Activated gamma-delta T cell (primary cell): ENCODE results near the gene IFNA21.
"Not testable (repeated sequence)": the region's sequence is repeated elsewhere in the genome, so short reads cannot be mapped to it uniquely, and the experiment has no call there.

Experiments
- DNase-seq: peaks from one replicate; lab custom pipeline; 2025; lab: John Stamatoyannopoulos, UW
- total RNA-seq, 2 donors: gene quantifications; one replicate each; lab custom pipeline; 2026; lab: John Stamatoyannopoulos, UW

IFNA21 gene
- 0 reads per million in 2 donors for total RNA-seq

- DNase-seq, result not testable (repeated sequence)
Measured at GRCh38 chr9:21166560-21166959, at the start of gene IFNA21. Gene IFNA21 (minus strand): TSS chr9:21166660. CDS start chr9:21166612, 48 bp downstream.

GRCh38 chr9:21213411-21214326, 47.2 kb upstream of the IFNA21 start:
- not testable (repeated sequence) for DNase-seq

- not testable (repeated sequence) for DNase-seq
Measured at GRCh38 chr9:21212160-21212559, 45.7 kb upstream of the IFNA21 start.

GRCh38 chr9:21210782-21211181, 44.3 kb upstream of the IFNA21 start:
- not testable (repeated sequence) for DNase-seq

GRCh38 chr9:21210311-21210710, 43.9 kb upstream of the IFNA21 start:
- no peak for DNase-seq

GRCh38 chr9:21207043-21207442, 40.6 kb upstream of the IFNA21 start, which contains the start of gene IFNA10:
Gene IFNA10 (minus strand): TSS chr9:21207143. CDS start chr9:21207097, 46 bp downstream.
- not testable (repeated sequence) for DNase-seq

GRCh38 chr9:21205204-21205603, 38.7 kb upstream of the IFNA21 start:
- no peak for DNase-seq

- not testable (repeated sequence) for DNase-seq
Measured at GRCh38 chr9:21202105-21202504, 35.6 kb upstream of the IFNA21 start, which contains the start of gene IFNA7. Gene IFNA7 (minus strand): TSS chr9:21202205. CDS start chr9:21202165, 40 bp downstream.

GRCh38 chr9:21194867-21195776, 28.7 kb upstream of the IFNA21 start:
- not testable (repeated sequence) for DNase-seq

GRCh38 chr9:21187487-21187886, 21.0 kb upstream of the IFNA21 start, which contains the start of gene IFNA4:
Gene IFNA4 (minus strand): TSS chr9:21187587. CDS start chr9:21187531, 56 bp downstream.
- not testable (repeated sequence) for DNase-seq

- not testable (repeated sequence) for DNase-seq
Measured at GRCh38 chr9:21182810-21183736, 16.6 kb upstream of the IFNA21 start.

GRCh38 chr9:21174671-21175070, 8.2 kb upstream of the IFNA21 start:
- DNase-seq, result no peak

GRCh38 chr9:21172156-21172555, 5.7 kb upstream of the IFNA21 start:
- no peak for DNase-seq

- DNase-seq, result no peak
Measured at GRCh38 chr9:21171351-21171750, 4.9 kb upstream of the IFNA21 start.

- no peak for DNase-seq
Measured at GRCh38 chr9:21165516-21165915, 944 bp downstream of the IFNA21 start.

- no peak for DNase-seq
Measured at GRCh38 chr9:21160178-21160577, 6.3 kb downstream of the IFNA21 start.

- no peak for DNase-seq
Measured at GRCh38 chr9:21155501-21155900, 11.0 kb downstream of the IFNA21 start.

- DNase-seq, result no peak
Measured at GRCh38 chr9:21154018-21154608, 12.3 kb downstream of the IFNA21 start.

- no peak for DNase-seq
Measured at GRCh38 chr9:21153336-21154017, 13.0 kb downstream of the IFNA21 start.

GRCh38 chr9:21144603-21145002, 21.9 kb downstream of the IFNA21 start:
- DNase-seq, result no peak
